OCI-M1 (cell line): Measurements from ENCODE around the gene PBLD.

Source experiments
- DNase-seq: peaks from one replicate; lab custom pipeline; 2025; lab: John Stamatoyannopoulos, UW

Gene PBLD

DNA sequence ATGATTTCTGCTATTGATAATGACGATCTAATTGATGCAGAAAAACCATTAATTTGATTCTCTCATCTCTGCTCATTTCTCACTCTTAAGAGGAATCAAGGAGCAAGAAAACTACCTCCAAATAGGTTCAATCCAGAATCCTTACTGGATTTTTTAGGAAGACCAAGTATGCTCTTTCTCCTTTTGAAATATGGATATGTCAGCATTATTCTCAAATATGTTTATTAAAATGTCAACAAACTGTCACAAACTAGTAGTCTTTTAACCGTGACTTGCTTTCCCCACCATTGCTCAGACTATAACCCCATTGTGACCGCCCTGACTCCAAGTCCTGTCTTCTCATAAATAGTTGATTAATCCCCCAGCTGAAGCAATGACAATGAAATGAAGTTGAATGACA, 99.7 kb downstream of the PBLD start:
- DNase-seq: no peak
